Osteocyte (in vitro differentiated cells): ENCODE data around the gene SCLT1. TPM values are rescaled to one million over a fixed set of nuclear protein-coding genes. Genes with fewer than 3 reads are reported as not detected.
A peak's percentile ranks its signal among the peaks of the same experiment; 100 is the strongest.
"Not testable (repeated sequence)": the region's sequence is repeated elsewhere in the genome, so short reads cannot be mapped to it uniquely, and the experiment has no call there.

ENCODE experiments used
- DNase-seq: peaks from one replicate; pipeline ENCODE4 v3.0.0; 2021; ENCODE audit warnings: mixed read lengths; ENCODE audit not compliant: unreplicated experiment; ENCODE audit errors: extremely low spot score
- H3K27ac Mint-ChIP-seq: one replicate; pipeline ENCODE4 v1.8.0; 2021; ENCODE audit warnings: mild to moderate bottlenecking, mixed read lengths; ENCODE audit not compliant: unreplicated experiment
- H3K27me3 Mint-ChIP-seq: one replicate; pipeline ENCODE4 v1.8.0; 2021; ENCODE audit warnings: mixed read lengths; ENCODE audit not compliant: unreplicated experiment
- H3K36me3 Mint-ChIP-seq: one replicate; pipeline ENCODE4 v1.8.0; 2021; ENCODE audit warnings: mixed read lengths; ENCODE audit not compliant: unreplicated experiment
- H3K4me1 Mint-ChIP-seq: one replicate; pipeline ENCODE4 v1.8.0; 2021; ENCODE audit warnings: mixed read lengths; ENCODE audit not compliant: unreplicated experiment
- H3K4me3 Mint-ChIP-seq: one replicate; pipeline ENCODE4 v1.8.0; 2021; ENCODE audit warnings: mild to moderate bottlenecking, moderate library complexity, mixed read lengths; ENCODE audit not compliant: unreplicated experiment
- H3K9me3 Mint-ChIP-seq: one replicate; pipeline ENCODE4 v1.8.0; 2021; ENCODE audit warnings: mixed read lengths; ENCODE audit not compliant: unreplicated experiment
- CTCF ChIP-seq: fragments of 200-600 bp; sonication (generic); IDR thresholded peaks from 2 replicates; pipeline ENCODE4 v1.5.0; 2021; ENCODE audit warnings: antibody characterized with exemption, mild to moderate bottlenecking, moderate library complexity
- total RNA-seq: library from RNA; stranded (reverse); gene quantifications from 2 replicates; pipeline ENCODE4 v1.2.1, GENCODE V29; 2021

Gene SCLT1
- total RNA-seq, 1 donor from 2014 or later = 13.6 TPM

GRCh38 chr4:129129143-129129542 lies 35.8 kb upstream of the SCLT1 start:
- H3K27me3 Mint-ChIP-seq = no peaks in the 10 kb centered on the region
- no peak for TF ChIP-seq CTCF
- DNase-seq = no peak
- peaks cover 25% of the 10 kb centered on the region for H3K9me3 Mint-ChIP-seq
- no peaks in the 10 kb centered on the region for H3K4me1 Mint-ChIP-seq
- no peak overlapping the region for H3K27ac Mint-ChIP-seq
- no peak overlapping the region for H3K4me3 Mint-ChIP-seq
- no peaks in the 10 kb centered on the region for H3K36me3 Mint-ChIP-seq

GRCh38 chr4:129126614-129127013 lies 33.3 kb upstream of the SCLT1 start:
- peaks cover 32% of the 10 kb centered on the region for H3K9me3 Mint-ChIP-seq
- H3K4me1 Mint-ChIP-seq, H3K27me3 Mint-ChIP-seq, H3K4me3 Mint-ChIP-seq, H3K27ac Mint-ChIP-seq, DNase-seq, H3K36me3 Mint-ChIP-seq: not testable (repeated sequence)

- H3K27me3 Mint-ChIP-seq = no peaks in the 10 kb centered on the region
Observed at GRCh38 chr4:129117705-129118104, 24.4 kb upstream of the SCLT1 start.

GRCh38 chr4:129113919-129114318 lies 20.6 kb upstream of the SCLT1 start:
- Mint-ChIP-seq H3K27ac (peak overlapping the region; percentile 61), H3K4me1 (peaks cover 14% of the 10 kb centered on the region), H3K9me3 (peaks cover 5% of the 10 kb centered on the region), H3K27me3 (no peaks in the 10 kb centered on the region), H3K36me3 (peaks cover 12% of the 10 kb centered on the region), H3K4me3 (no peak overlapping the region)
- no peak for TF ChIP-seq CTCF
- DNase-seq = no peak

More at GRCh38 chr4:129117705-129118104, 24.4 kb upstream of the SCLT1 start:
- H3K4me1 Mint-ChIP-seq = peaks cover 14% of the 10 kb centered on the region
- TF ChIP-seq CTCF = no peak
- no peak overlapping the region for H3K4me3 Mint-ChIP-seq
- peaks cover 3% of the 10 kb centered on the region for H3K36me3 Mint-ChIP-seq
- no peak overlapping the region for H3K27ac Mint-ChIP-seq
- DNase-seq = no peak
- H3K9me3 Mint-ChIP-seq = peaks cover 5% of the 10 kb centered on the region

- Mint-ChIP-seq H3K27me3 (no peaks in the 10 kb centered on the region), H3K9me3 (peaks cover 2% of the 10 kb centered on the region), H3K4me3 (no peak overlapping the region), H3K36me3 (peaks cover 12% of the 10 kb centered on the region), H3K27ac (no peak overlapping the region), H3K4me1 (peaks cover 14% of the 10 kb centered on the region)
- TF ChIP-seq CTCF = no peak
- no peak for DNase-seq
Observed at GRCh38 chr4:129113434-129113833, 20.1 kb upstream of the SCLT1 start.

GRCh38 chr4:129111919-129112318 lies 18.6 kb upstream of the SCLT1 start:
- Mint-ChIP-seq H3K4me3 (no peak overlapping the region), H3K36me3 (peaks cover 10% of the 10 kb centered on the region), H3K4me1 (peaks cover 14% of the 10 kb centered on the region), H3K27ac (no peak overlapping the region), H3K27me3 (no peaks in the 10 kb centered on the region), H3K9me3 (no peaks in the 10 kb centered on the region)
- no peak for TF ChIP-seq CTCF
- no peak for DNase-seq
